ENCODE data around the gene ADGRA1. TPM values are rescaled to one million over a fixed set of nuclear protein-coding genes. Genes with fewer than 3 reads are reported as not detected.

Gene ADGRA1
- total and polyA plus RNA-seq, 2 donors (not counting 1 experiment from before 2014, with no cell fraction given), result not detected

GRCh38 chr10:133107442-133107841 is 19.7 kb downstream of the ADGRA1 start:
- H3K9me3 ChIP-seq (ENCODE audit: control insufficient read depth, insufficient read depth, low read depth, low read length), result no peaks in the 10 kb centered on the region
- no peaks in the 10 kb centered on the region for H3K36me3 ChIP-seq (ENCODE audit: control insufficient read depth, insufficient read depth, low read length)
- H3K4me3 ChIP-seq (replicated peaks in 1 of 4; ENCODE audit: control extremely low read depth in 1 of 4, insufficient read depth in 1 of 4, low read depth in 3 of 4, low read length in 4 of 4), result no peak overlapping the region
- H4K20me1 ChIP-seq (ENCODE audit: control insufficient read depth, extremely low read depth, insufficient read depth, low read length), result no peaks in the 10 kb centered on the region
- H3K4me1 ChIP-seq (ENCODE audit: control insufficient read depth, extremely low read depth, insufficient read depth, low read length), result no peaks in the 10 kb centered on the region
- H3K27me3 ChIP-seq (ENCODE audit: control insufficient read depth, insufficient read depth, low read length), result no peaks in the 10 kb centered on the region
- no peak overlapping the region for H3K27ac ChIP-seq (ENCODE audit: insufficient read depth, low read length)
- DNase-seq (ENCODE audit: low read depth in 2 of 2), result no peak
- H3K4me2 ChIP-seq (ENCODE audit: extremely low read depth, insufficient read depth, low read length), result no peak overlapping the region
- TF ChIP-seq CTCF (conservative IDR thresholded peaks at IDR 0.05 in 1 of 2, IDR thresholded peaks at IDR 0.05 in 1 of 2; ENCODE audit: low read depth in 1 of 2, low read length in 2 of 2) (no peak), EZH2 (IDR thresholded peaks at IDR 0.05; ENCODE audit: low read length, missing control alignments) (no peak)
- no peak overlapping the region for H2AFZ ChIP-seq (ENCODE audit: low read length)
- H3K9ac ChIP-seq (ENCODE audit: insufficient read depth, low read length), result no peak overlapping the region
- H3K79me2 ChIP-seq (ENCODE audit: control insufficient read depth, insufficient read depth, low read length), result no peaks in the 10 kb centered on the region

- Histone ChIP-seq H3K27me3 (ENCODE audit: control insufficient read depth, insufficient read depth, low read length) (no peaks in the 10 kb centered on the region), H3K36me3 (ENCODE audit: control insufficient read depth, insufficient read depth, low read length) (no peaks in the 10 kb centered on the region), H2AFZ (ENCODE audit: low read length) (no peak overlapping the region), H3K9ac (ENCODE audit: insufficient read depth, low read length) (no peak overlapping the region), H3K4me3 (replicated peaks in 1 of 4; ENCODE audit: control extremely low read depth in 1 of 4, insufficient read depth in 1 of 4, low read depth in 3 of 4, low read length in 4 of 4) (no peak overlapping the region), H3K4me2 (ENCODE audit: extremely low read depth, insufficient read depth, low read length) (no peak overlapping the region), H3K27ac (ENCODE audit: insufficient read depth, low read length) (no peak overlapping the region), H3K4me1 (ENCODE audit: control insufficient read depth, extremely low read depth, insufficient read depth, low read length) (no peaks in the 10 kb centered on the region), H3K9me3 (ENCODE audit: control insufficient read depth, insufficient read depth, low read depth, low read length) (no peaks in the 10 kb centered on the region), H3K79me2 (ENCODE audit: control insufficient read depth, insufficient read depth, low read length) (no peaks in the 10 kb centered on the region), H4K20me1 (ENCODE audit: control insufficient read depth, extremely low read depth, insufficient read depth, low read length) (no peaks in the 10 kb centered on the region)
- no peak for DNase-seq (ENCODE audit: low read depth in 2 of 2)
- TF ChIP-seq EZH2 (IDR thresholded peaks at IDR 0.05; ENCODE audit: low read length, missing control alignments) (no peak), CTCF (conservative IDR thresholded peaks at IDR 0.05 in 1 of 2, IDR thresholded peaks at IDR 0.05 in 1 of 2; ENCODE audit: low read depth in 1 of 2, low read length in 2 of 2) (no peak)
These were observed 22.0 kb downstream of the ADGRA1 start for GRCh38 chr10:133109711-133110110.

GRCh38 chr10:133110133-133110532 is 22.4 kb downstream of the ADGRA1 start:
- H3K27me3 ChIP-seq (ENCODE audit: control insufficient read depth, insufficient read depth, low read length), result no peaks in the 10 kb centered on the region
- H3K9ac ChIP-seq (ENCODE audit: insufficient read depth, low read length), result no peak overlapping the region
- no peak for DNase-seq (ENCODE audit: low read depth in 2 of 2)
- H3K27ac ChIP-seq (ENCODE audit: insufficient read depth, low read length), result no peak overlapping the region
- TF ChIP-seq CTCF (conservative IDR thresholded peaks at IDR 0.05 in 1 of 2, IDR thresholded peaks at IDR 0.05 in 1 of 2; ENCODE audit: low read depth in 1 of 2, low read length in 2 of 2) (no peak), EZH2 (IDR thresholded peaks at IDR 0.05; ENCODE audit: low read length, missing control alignments) (no peak)
- no peaks in the 10 kb centered on the region for H3K79me2 ChIP-seq (ENCODE audit: control insufficient read depth, insufficient read depth, low read length)
- no peaks in the 10 kb centered on the region for H4K20me1 ChIP-seq (ENCODE audit: control insufficient read depth, extremely low read depth, insufficient read depth, low read length)
- no peak overlapping the region for H3K4me3 ChIP-seq (replicated peaks in 1 of 4; ENCODE audit: control extremely low read depth in 1 of 4, insufficient read depth in 1 of 4, low read depth in 3 of 4, low read length in 4 of 4)
- H3K4me1 ChIP-seq (ENCODE audit: control insufficient read depth, extremely low read depth, insufficient read depth, low read length), result no peaks in the 10 kb centered on the region
- H3K4me2 ChIP-seq (ENCODE audit: extremely low read depth, insufficient read depth, low read length), result no peak overlapping the region
- H3K9me3 ChIP-seq (ENCODE audit: control insufficient read depth, insufficient read depth, low read depth, low read length), result no peaks in the 10 kb centered on the region
- H2AFZ ChIP-seq (ENCODE audit: low read length), result no peak overlapping the region
- H3K36me3 ChIP-seq (ENCODE audit: control insufficient read depth, insufficient read depth, low read length), result no peaks in the 10 kb centered on the region
